GM08714 (cell line): ENCODE measurements around the gene AGXT.

Experiments used
- H3K4me3 ChIP-seq: fragments of 200-500 bp; sonication (Bioruptor generic); 2 replicates; pipeline ENCODE4 v1.5.1; 2014; ENCODE audit warnings: mild to moderate bottlenecking, low read length, inconsistent platforms
- ZNF274 ChIP-seq: IDR thresholded peaks from 2 replicates; pipeline ENCODE4 v1.6.1; 2012; ENCODE audit warnings: mild to moderate bottlenecking, low read depth, low read length

Gene AGXT

GRCh38 chr2:240851078-240851991 is 17.3 kb upstream of the AGXT start:
- no peak overlapping the region for H3K4me3 ChIP-seq
- no peak for TF ChIP-seq ZNF274

- TF ChIP-seq ZNF274, result no peak
- no peak overlapping the region for H3K4me3 ChIP-seq
Observed at GRCh38 chr2:240852671-240853314, 15.8 kb upstream of the AGXT start.

GRCh38 chr2:240855670-240856069 is 13.0 kb upstream of the AGXT start:
- no peak overlapping the region for H3K4me3 ChIP-seq
- no peak for TF ChIP-seq ZNF274

GRCh38 chr2:240856151-240856980 is 12.3 kb upstream of the AGXT start:
- no peak overlapping the region for H3K4me3 ChIP-seq
- no peak for TF ChIP-seq ZNF274

GRCh38 chr2:240857039-240858008 is 11.3 kb upstream of the AGXT start:
- TF ChIP-seq ZNF274, result no peak
- no peak overlapping the region for H3K4me3 ChIP-seq

GRCh38 chr2:240858321-240858720 is 10.3 kb upstream of the AGXT start:
- no peak overlapping the region for H3K4me3 ChIP-seq
- no peak for TF ChIP-seq ZNF274

- H3K4me3 ChIP-seq, result no peak overlapping the region
- TF ChIP-seq ZNF274, result no peak
Observed at GRCh38 chr2:240858871-240859270, 9.8 kb upstream of the AGXT start.

GRCh38 chr2:240861547-240861946 is 7.1 kb upstream of the AGXT start:
- no peak for TF ChIP-seq ZNF274

GRCh38 chr2:240864475-240864874 is 4.1 kb upstream of the AGXT start:
- H3K4me3 ChIP-seq, result no peak overlapping the region
- no peak for TF ChIP-seq ZNF274

More at GRCh38 chr2:240861547-240861946, 7.1 kb upstream of the AGXT start:
- no peak overlapping the region for H3K4me3 ChIP-seq

- no peak for TF ChIP-seq ZNF274
- no peak overlapping the region for H3K4me3 ChIP-seq
Observed at GRCh38 chr2:240865391-240865790, 3.2 kb upstream of the AGXT start.

- H3K4me3 ChIP-seq, result no peak overlapping the region
- TF ChIP-seq ZNF274, result no peak
Observed at GRCh38 chr2:240869109-240869955, 708 bp downstream of the AGXT start.

- no peak overlapping the region for H3K4me3 ChIP-seq
- TF ChIP-seq ZNF274, result no peak
Observed at GRCh38 chr2:240869956-240870875, 1.6 kb downstream of the AGXT start.
